ENCODE measurements around the gene PPP2R3A.
"Not testable (repeated sequence)": the region's sequence is repeated elsewhere in the genome, so short reads cannot be mapped to it uniquely, and the experiment has no call there.

The PPP2R3A gene

GRCh38 chr3:136141291-136141785, 175.8 kb downstream of the PPP2R3A start (continued):
- no peak for TF ChIP-seq POU6F1 (CRISPR knock-in tag; IDR thresholded peaks at IDR 0.05; ENCODE audit: borderline replicate concordance, low read depth)

- peak; percentile 8 for ATAC-seq
- TF ChIP-seq BACH2 (CRISPR knock-in tag; IDR thresholded peaks at IDR 0.05; ENCODE audit: borderline replicate concordance) (no peak), ZFP3 (CRISPR knock-in tag; IDR thresholded peaks at IDR 0.05) (no peak), OSR1 (CRISPR knock-in tag; IDR thresholded peaks at IDR 0.05) (no peak), ESRRG (CRISPR knock-in tag; IDR thresholded peaks at IDR 0.05) (no peak), TSHZ2 (CRISPR knock-in tag; IDR thresholded peaks at IDR 0.05) (no peak), GLIS3 (CRISPR knock-in tag; IDR thresholded peaks at IDR 0.05) (no peak), ZNF8 (CRISPR knock-in tag; IDR thresholded peaks at IDR 0.05) (no peak), RARB (CRISPR knock-in tag; IDR thresholded peaks at IDR 0.05) (no peak), CSRNP3 (CRISPR knock-in tag; IDR thresholded peaks at IDR 0.05) (no peak), ZFP30 (CRISPR knock-in tag; IDR thresholded peaks at IDR 0.05) (no peak), TCF4 (CRISPR knock-in tag; IDR thresholded peaks at IDR 0.05; ENCODE audit: borderline replicate concordance) (no peak), SNAI2 (CRISPR knock-in tag; IDR thresholded peaks at IDR 0.05) (no peak), ISL1 (CRISPR knock-in tag; IDR thresholded peaks at IDR 0.05) (no peak), ZC3H10 (CRISPR knock-in tag; IDR thresholded peaks at IDR 0.05) (no peak), POU6F1 (CRISPR knock-in tag; IDR thresholded peaks at IDR 0.05; ENCODE audit: borderline replicate concordance, low read depth) (no peak), ZNF70 (CRISPR knock-in tag; IDR thresholded peaks at IDR 0.05) (no peak)
Measured at GRCh38 chr3:136141891-136142290, 176.4 kb downstream of the PPP2R3A start.

GRCh38 chr3:136142592-136142991, 177.1 kb downstream of the PPP2R3A start:
- TF ChIP-seq RARB (CRISPR knock-in tag; IDR thresholded peaks at IDR 0.05) (no peak), ISL1 (CRISPR knock-in tag; IDR thresholded peaks at IDR 0.05) (0 out of 2 replicates have a peak, but pooled peaks have one; percentile 32)
- ATAC-seq = peak; percentile 83

- ATAC-seq = not testable (repeated sequence)
Measured at GRCh38 chr3:136144397-136144796, 178.9 kb downstream of the PPP2R3A start.

GRCh38 chr3:136146981-136147729, 181.6 kb downstream of the PPP2R3A start:
- ATAC-seq = no peak
- TF ChIP-seq CSDC2 (CRISPR knock-in tag; IDR thresholded peaks at IDR 0.05) = no peak
- TF ChIP-seq ESRRG (CRISPR knock-in tag; IDR thresholded peaks at IDR 0.05) = 0 out of 2 replicates have a peak, but pooled peaks have one; percentile 7
- no peak for TF ChIP-seq GLIS3 (CRISPR knock-in tag; IDR thresholded peaks at IDR 0.05)
- peak; percentile 97 for TF ChIP-seq ISL1 (CRISPR knock-in tag; IDR thresholded peaks at IDR 0.05)
- TF ChIP-seq RARB (CRISPR knock-in tag; IDR thresholded peaks at IDR 0.05) = no peak
- TF ChIP-seq TOX (CRISPR knock-in tag; IDR thresholded peaks at IDR 0.05; ENCODE audit: borderline replicate concordance) = no peak
- no peak for TF ChIP-seq TSHZ2 (CRISPR knock-in tag; IDR thresholded peaks at IDR 0.05)
- TF ChIP-seq ZNF8 (CRISPR knock-in tag; IDR thresholded peaks at IDR 0.05) = no peak
- no peak for TF ChIP-seq ZFP3 (CRISPR knock-in tag; IDR thresholded peaks at IDR 0.05)
- TF ChIP-seq ZFP30 (CRISPR knock-in tag; IDR thresholded peaks at IDR 0.05) = no peak
- no peak for TF ChIP-seq ZNF565 (CRISPR knock-in tag; conservative IDR thresholded peaks at IDR 0.05; ENCODE audit: low read depth)
- TF ChIP-seq ARNTL (CRISPR knock-in tag; IDR thresholded peaks at IDR 0.05; ENCODE audit: borderline replicate concordance, low read depth) = no peak
- no peak for TF ChIP-seq SNAI2 (CRISPR knock-in tag; IDR thresholded peaks at IDR 0.05)
- no peak for TF ChIP-seq OSR1 (CRISPR knock-in tag; IDR thresholded peaks at IDR 0.05)
- TF ChIP-seq ZC3H10 (CRISPR knock-in tag; IDR thresholded peaks at IDR 0.05) = no peak
- TF ChIP-seq TCF4 (CRISPR knock-in tag; IDR thresholded peaks at IDR 0.05; ENCODE audit: borderline replicate concordance) = 0 out of 2 replicates have a peak, but pooled peaks have one; percentile 44
- TF ChIP-seq ZNF70 (CRISPR knock-in tag; IDR thresholded peaks at IDR 0.05) = no peak

Data from SK-N-SH treated with all-trans-retinoic acid at 6 μM for 48 hours (cell line).